Right lung (tissue), 5 donors: ENCODE results near the gene ANKRD61. TPM values are rescaled to one million over a fixed set of nuclear protein-coding genes. Genes with fewer than 3 reads are reported as not detected.
"Not testable (repeated sequence)": the region's sequence is repeated elsewhere in the genome, so short reads cannot be mapped to it uniquely, and the experiment has no call there.

Experiments
- DNase-seq, 2 donors: peaks; one replicate each; pipeline ENCODE4 v3.0.0-alpha.2; 2013
- polyA plus RNA-seq, 5 donors: library from polyadenylated mRNA; unstranded; fragments of 120-200 nt; gene quantifications; one replicate each; pipeline versions ENCODE4 v1.2.1 to v1.2.3, GENCODE V29; 2013; ENCODE audit warnings: inconsistent platforms in 1 of 5, low replicate concordance in 1 of 5; ENCODE audit not compliant: insufficient read length in 5 of 5, insufficient read depth in 1 of 5

Gene ANKRD61
- polyA plus RNA-seq, 5 donors, result 2.0 to 3.1 (median 2.5) TPM

DNA sequence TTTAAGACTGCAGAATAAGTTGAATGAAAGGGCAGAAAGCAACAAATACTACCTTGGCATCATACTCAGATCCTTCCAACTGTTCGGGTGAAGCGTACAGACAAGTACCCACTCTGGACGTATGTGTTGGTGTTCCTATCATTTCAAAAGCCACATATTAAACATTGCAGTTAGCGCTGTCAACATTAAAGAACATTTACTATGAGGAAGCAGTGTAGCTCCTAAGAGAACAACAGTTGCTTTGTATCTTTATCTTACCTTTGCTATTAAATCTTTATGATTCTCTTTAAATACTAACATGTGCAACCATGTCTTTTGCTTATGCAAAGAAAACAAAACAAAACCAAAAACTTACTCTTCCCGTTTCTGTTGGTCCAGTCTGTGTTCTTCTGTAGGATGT is 2.6 kb upstream of the ANKRD61 start:
- DNase-seq, result no peak

DNA sequence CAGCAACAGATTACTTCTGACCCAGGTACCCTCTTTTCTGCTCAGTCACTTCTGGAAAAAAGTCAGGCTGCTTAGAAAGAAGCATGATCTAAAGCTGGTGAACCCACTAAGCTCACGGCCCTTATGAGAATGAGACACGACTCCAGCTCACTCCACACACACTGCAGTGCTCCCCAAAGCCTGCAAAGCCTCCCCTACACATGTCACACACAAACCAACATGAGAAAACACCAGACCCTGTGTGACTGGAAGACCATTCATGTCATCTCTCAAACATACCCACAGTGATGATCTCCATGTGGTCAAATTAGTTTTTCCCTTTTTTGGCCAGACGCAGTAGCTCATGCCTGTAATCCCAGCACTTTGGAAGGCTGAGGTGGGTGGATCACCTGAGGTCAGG is 391 bp downstream of the ANKRD61 start:
- DNase-seq, result no peak

DNA sequence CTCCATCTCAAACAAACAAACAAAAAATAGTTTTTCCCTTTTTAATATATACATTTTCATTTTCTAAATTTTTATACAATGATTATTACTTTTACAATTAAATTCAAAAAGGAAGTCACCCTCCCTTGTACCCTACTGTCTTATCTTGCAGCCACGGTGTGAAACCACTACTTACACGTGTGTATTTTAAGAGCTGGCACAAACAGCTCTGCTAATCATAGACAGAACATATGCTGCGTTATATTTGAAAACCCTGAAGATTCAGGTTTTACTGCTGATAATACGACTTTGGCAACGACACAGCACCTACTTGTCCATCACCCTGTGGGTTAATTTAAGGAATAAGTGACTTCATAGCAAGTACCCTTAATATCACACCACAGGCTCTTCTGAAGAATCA is 991 bp downstream of the ANKRD61 start:
- no peak for DNase-seq

DNA sequence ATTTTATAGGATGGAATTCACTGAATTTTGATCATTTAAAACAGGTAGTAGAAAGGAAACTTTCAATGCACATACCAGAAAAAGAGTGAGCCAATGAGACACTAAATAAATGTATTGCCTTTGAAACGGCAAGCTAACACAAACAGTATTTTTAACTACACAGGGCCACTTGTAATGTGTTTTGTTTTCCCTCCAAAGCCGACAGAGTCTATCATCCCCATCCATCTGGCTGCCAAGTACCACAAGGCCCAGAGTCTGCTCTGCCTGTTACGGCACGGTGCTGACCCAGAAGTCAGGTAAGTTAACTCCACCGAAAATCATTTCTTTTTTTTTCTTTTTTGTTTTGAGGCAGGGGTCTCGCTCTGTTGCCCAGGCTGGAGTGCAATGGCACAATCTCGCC is 1.5 kb downstream of the ANKRD61 start:
- DNase-seq, result no peak

DNA sequence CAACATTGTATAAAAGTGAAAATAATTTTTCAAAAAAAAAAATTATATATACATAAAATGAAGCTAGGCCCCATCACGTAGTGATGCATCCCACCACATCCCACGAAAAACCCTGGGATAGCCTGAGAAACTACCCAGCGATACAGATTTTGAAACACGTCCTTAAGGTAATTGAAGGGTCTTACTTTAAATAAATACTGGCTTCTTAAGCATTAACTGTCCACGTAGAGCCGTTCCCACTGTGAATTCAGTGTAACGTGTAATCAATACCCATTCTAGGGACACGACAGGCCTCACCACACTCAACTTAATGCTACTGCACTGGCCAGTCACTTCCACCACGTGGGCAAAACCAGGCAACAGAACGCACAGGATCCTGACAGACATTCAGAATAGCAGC is 4.0 kb downstream of the ANKRD61 start:
- DNase-seq, result no peak

DNA sequence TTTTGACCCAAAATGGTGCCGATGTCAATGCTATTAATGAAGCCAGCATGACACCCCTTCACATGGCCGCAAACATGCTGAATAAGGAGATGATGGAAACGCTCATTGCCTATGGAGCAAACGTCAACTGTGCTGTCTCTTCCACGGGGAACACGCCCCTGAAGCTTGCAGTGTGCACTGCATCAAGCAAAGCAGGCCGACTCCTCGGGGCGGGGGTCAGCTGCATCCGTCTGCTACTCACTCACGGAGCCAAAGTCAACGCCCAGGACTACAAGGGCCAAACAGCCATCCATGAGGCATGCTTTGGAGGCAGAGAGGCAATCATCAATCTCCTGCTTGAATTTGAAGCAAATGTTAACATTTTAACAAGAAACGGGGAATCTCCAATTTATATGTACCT is 4.5 kb downstream of the ANKRD61 start:
- DNase-seq, result no peak

DNA sequence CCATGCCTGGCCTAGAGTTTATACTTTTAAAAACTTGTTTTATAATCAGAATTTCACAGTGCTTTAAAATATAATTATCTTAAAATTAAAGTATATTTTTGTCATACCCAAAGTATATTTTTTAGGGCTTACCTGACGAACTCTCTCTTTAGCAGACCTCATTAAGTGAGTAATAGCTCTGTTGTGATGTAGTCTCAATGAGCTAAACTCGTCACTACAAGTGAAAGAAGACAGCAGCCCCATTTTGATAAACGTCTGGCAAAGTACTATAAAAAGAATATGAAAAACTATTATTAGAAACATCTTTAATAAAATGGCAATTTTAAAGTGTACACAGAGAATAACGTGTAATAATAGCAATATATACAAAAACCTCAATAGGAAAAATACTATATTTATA is 18.6 kb downstream of the ANKRD61 start:
- DNase-seq, result no peak

DNA sequence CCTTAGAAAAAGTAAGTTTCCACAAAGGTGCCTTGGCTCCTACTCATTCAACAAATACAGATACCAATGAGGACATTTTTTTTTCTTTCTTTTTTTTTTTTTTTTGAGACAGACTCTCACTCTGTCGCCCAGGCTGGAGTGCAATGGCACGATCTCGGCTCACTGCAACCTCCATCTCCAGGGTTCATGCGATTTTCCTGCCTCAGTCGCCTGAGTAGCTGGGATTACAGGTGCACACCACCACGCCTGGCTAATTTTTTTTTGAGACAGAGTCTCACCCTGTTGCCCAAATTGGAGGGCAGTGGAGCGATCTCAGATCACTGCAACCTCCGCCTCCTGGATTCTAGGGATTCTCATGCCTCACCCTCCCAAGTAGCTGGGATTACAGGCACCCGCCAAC is 20.0 kb downstream of the ANKRD61 start:
- DNase-seq, result not testable (repeated sequence)

DNA sequence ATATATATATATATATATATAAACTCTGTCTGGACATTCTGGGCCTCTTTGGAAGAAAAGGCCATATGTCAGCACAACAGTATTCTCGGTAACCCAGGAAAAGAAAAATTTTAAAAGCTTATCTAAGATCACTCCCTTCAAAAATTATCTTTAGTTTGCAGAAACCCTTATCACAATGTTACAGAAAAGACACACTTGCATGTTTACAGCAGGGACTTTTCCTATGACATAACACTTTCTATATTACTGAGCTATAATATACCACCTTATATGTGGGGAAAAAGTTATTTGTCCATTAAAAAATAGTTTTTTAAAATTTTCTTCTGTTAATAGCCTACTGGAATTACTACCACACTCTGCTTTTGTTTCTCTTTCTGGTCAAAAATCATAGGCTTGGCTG is 25.4 kb downstream of the ANKRD61 start:
- no peak for DNase-seq

DNA sequence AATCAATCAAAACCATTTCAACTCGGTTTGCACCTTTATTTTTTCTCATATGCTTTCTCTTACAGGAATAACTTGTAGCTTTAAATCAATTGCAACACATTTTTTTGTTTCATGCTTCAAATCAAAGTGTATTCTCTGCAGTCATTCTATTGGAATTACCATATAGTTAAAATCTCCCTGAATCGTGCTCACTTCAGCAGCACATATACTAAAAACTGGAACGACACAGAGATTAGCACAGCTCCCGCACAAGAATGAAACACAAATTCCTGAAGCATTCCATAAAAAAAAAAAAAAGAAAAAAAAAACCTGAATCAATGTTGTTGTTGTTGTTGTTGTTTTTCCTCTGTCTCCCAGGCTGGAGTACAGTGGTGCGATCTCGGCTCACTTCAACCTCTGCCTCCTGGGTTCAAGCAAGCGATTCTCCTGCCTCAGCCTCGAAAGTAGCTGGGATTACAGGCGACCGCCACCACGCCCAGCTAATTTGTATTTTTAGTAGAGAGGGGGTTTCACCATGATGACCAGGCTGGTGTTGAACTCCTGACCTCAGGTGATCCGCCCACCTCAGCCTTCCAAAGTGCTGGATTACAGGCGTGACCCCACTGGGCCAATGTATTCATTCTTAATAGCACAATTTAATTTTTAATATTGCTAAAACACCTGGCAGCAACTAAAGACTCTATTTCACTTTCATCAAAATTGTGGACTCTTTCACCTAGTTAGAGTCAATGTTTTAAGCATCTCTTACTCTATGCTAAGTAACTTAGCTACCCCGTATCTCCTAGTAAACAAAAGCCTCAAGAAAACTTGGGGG is 26.3 kb downstream of the ANKRD61 start:
- no peak for DNase-seq

DNA sequence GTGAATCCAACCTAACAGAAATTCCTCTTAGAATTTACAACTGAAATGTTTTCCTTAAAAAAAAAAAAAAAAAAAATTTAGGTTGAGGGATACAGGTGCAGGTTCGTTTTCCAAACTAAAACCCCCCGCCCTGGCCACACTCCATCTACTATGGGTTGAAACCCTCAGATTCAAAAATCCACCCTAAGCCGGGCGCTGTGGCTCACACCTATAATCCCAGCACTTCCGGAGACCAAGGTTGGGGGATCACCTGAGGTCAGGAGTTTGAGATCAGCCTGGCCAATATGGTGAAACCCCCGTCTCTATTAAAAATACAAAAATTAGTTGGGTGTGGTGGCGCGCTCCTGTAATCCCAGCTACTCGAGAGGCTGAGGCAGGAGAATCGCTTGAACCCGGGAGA is 28.8 kb downstream of the ANKRD61 start:
- not testable (repeated sequence) for DNase-seq

DNA sequence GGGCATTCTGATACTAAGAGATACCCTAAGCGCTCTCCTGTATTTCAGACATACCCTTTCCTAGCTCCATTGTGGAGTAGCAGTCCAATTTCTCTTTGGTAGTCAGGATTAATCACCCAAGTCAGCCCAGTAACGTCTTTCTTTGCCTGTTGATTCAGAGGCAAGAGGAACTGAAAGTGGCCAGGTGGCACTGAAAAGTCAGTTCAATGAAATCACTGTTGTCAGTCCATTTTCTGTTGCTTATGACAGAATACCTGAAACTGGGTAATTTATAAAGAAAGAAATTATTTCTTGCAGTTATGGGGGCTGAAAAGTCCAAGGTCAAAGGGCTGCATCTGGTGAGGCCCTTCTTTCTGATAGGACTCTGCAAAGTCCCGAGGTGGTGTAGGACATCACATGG is 40.2 kb downstream of the ANKRD61 start:
- no peak for DNase-seq

DNA sequence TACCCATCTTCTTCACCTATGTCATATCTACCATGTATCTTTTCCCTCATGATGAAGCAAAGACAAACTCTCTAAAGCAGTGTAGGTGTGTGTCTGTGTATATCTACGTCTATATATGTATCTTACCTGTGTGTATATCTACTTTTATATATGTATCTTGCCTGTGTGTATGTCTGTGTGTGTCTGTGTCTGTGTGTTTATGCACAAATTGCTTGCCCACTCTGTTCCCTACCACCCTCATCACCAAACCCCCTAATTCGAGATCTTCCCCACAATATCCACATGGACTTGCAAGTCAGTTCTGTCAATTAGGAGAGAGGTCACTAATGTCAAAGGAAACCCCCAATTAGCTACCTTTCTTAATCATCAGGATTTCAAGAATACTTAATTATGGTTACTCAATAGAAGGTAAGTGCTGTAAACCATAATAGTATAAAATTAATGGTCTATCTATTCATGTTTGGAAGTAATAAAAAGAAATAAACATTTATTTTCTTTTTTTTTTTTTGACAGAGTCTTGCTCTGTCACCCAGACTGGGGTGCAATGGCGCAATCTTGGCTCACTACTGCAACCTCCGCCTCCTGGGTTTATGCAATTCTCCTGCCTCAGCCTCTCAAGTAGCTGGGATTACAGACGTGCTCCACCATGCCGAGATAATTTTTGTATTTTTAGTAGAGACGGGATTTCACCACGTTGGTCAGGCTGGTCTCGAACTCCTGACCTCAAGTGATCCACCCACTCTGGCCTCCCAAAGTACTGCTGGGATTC is 43.6 kb downstream of the ANKRD61 start:
- DNase-seq, result no peak

DNA sequence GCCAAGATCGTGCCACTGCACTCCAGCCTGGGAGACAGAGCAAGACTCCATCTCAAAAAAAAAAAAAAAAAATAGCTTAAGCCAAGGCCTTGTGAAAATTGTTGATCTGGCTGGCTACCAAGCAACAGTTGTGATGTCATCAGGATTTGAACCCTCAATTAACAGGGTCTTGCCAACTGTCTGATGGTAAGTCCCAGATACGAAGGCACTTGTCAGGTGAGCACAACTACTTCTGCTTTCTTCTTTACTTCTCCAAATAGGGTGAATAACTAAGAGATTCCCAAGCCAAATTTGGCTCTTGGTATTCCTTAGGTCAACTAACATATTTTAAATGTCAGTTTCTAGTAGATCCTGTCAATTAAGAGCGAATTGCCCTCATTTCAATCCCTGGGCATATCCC is 47.4 kb downstream of the ANKRD61 start:
- no peak for DNase-seq

DNA sequence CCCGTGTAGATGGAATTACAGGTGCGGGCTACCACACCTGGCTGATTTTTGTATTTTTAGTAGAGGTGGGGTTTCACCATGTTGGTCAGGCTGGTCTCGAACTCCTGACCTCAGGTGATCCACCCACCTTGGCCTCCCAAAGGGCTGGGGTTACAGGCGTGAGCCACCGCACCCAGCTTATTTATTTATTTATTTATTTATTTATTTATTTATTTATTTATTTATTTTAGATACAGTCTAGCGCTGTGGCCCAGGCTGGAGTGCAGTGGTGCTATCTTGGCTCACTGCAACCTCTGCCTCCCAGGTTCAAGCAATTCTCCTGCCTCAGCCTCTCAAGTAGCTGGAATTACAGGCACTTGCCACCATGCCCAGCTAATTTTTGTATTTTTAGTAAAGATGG is 51.9 kb downstream of the ANKRD61 start:
- DNase-seq, result not testable (repeated sequence)

Other genes with a start within 250 kb of the ANKRD61 start
- 10 to 100 TPM; 26.3 to 31.7 (median 28.0) TPM for gene RNF216, start 249.7 kb upstream of the ANKRD61 start, polyA plus RNA-seq
- gene OCM, start 150.6 kb upstream of the ANKRD61 start, polyA plus RNA-seq, result under 1 TPM; 0.40 to 0.96 (median 0.52) TPM
- gene CCZ1, start 132.6 kb upstream of the ANKRD61 start, polyA plus RNA-seq, result 10 to 100 TPM; 60.4 to 78.4 (median 69.7) TPM
- gene RSPH10B, start 60.7 kb upstream of the ANKRD61 start, polyA plus RNA-seq, result 1 to 10 TPM in 4 of 5 donors, under 1 TPM in 1; 0.60 to 4.8 (median 2.3) TPM
- 10 to 100 TPM; 14.2 to 20.8 (median 18.7) TPM for gene PMS2, start 22.3 kb upstream of the ANKRD61 start, polyA plus RNA-seq
- gene AIMP2, start 22.1 kb upstream of the ANKRD61 start, polyA plus RNA-seq, result 10 to 100 TPM; 11.2 to 21.6 (median 16.5) TPM
- gene EIF2AK1, start 27.8 kb downstream of the ANKRD61 start, polyA plus RNA-seq, result 100 to 1,000 TPM in 2 of 5 donors, 10 to 100 TPM in 3; 87.8 to 117 (median 94.9) TPM
- gene USP42, start 73.6 kb downstream of the ANKRD61 start, polyA plus RNA-seq, result 10 to 100 TPM; 12.0 to 15.3 (median 13.6) TPM
- gene CYTH3, start 241.2 kb downstream of the ANKRD61 start, polyA plus RNA-seq, result 10 to 100 TPM; 20.3 to 28.5 (median 27.5) TPM